GM20431 (cell line): ENCODE data around the gene RAB42.
"Not testable (repeated sequence)": the region's sequence is repeated elsewhere in the genome, so short reads cannot be mapped to it uniquely, and the experiment has no call there.

Source experiments
- in situ Hi-C: fragments of 300-500 bp; cut with MseI, MboI; formaldehyde crosslinking; loops from one replicate; pipeline ENCODE4 v1.15.0; 2020; ENCODE audit warnings: low sequenced_read_pairs; ENCODE audit not compliant: unreplicated experiment

Gene RAB42

GRCh38 chr1:28591708-28592320 is at the start of gene RAB42:
Gene RAB42 (plus strand): TSS chr1:28592265. CDS start chr1:28592512, 247 bp downstream.
- in situ Hi-C loops: no loop called here

GRCh38 chr1:28545246-28545628 is 46.8 kb upstream of the RAB42 start:
- in situ Hi-C loops: no loop called here

- in situ Hi-C loops: no loop called here
These were observed 43.7 kb upstream of the RAB42 start for GRCh38 chr1:28548318-28548717.

- in situ Hi-C loops: no loop called here
These were observed 40.7 kb upstream of the RAB42 start for GRCh38 chr1:28551381-28551780.

GRCh38 chr1:28552758-28553663 is 39.1 kb upstream of the RAB42 start, which contains the start of gene TRNAU1AP:
Gene TRNAU1AP (plus strand): TSS chr1:28553085. CDS start chr1:28553111, 26 bp downstream.
- in situ Hi-C loops: no loop called here

GRCh38 chr1:28560886-28561285 is 31.2 kb upstream of the RAB42 start:
- in situ Hi-C loops: no loop called here

- in situ Hi-C loops: no loop called here
These were observed 27.8 kb upstream of the RAB42 start for GRCh38 chr1:28564310-28564709.

GRCh38 chr1:28565040-28565439 is 27.0 kb upstream of the RAB42 start:
- in situ Hi-C loops: no loop called here

GRCh38 chr1:28565726-28566125 is 26.3 kb upstream of the RAB42 start:
- in situ Hi-C loops: no loop called here

- in situ Hi-C loops: no loop called here
These were observed 25.1 kb upstream of the RAB42 start for GRCh38 chr1:28566931-28567330.

- in situ Hi-C loops: no loop called here
These were observed 20.2 kb upstream of the RAB42 start for GRCh38 chr1:28571911-28572310.

GRCh38 chr1:28572891-28573290 is 19.2 kb upstream of the RAB42 start:
- in situ Hi-C loops: not testable (repeated sequence)

- in situ Hi-C loops: no loop called here
These were observed 18.5 kb upstream of the RAB42 start for GRCh38 chr1:28573564-28573963.

- in situ Hi-C loops: no loop called here
These were observed 14.9 kb upstream of the RAB42 start for GRCh38 chr1:28577052-28577678.

- in situ Hi-C loops: no loop called here
These were observed 14.1 kb upstream of the RAB42 start for GRCh38 chr1:28577738-28578536.

- in situ Hi-C loops: no loop called here
These were observed 13.3 kb upstream of the RAB42 start for GRCh38 chr1:28578696-28579218.

- in situ Hi-C loops: no loop called here
These were observed 12.7 kb upstream of the RAB42 start for GRCh38 chr1:28579401-28579800.

- in situ Hi-C loops: no loop called here
These were observed 11.1 kb upstream of the RAB42 start for GRCh38 chr1:28580722-28581530.
